Fibroblast of lung (primary cell): Measurements from ENCODE around the gene LCN9. TPM values are rescaled to one million over a fixed set of nuclear protein-coding genes. Genes with fewer than 3 reads are reported as not detected.

Experiments used
- DNase-seq, 2 donors: peaks; one replicate each; pipeline versions ENCODE4 v3.0.0 to v3.0.0-alpha.2; 2010; ENCODE audit warnings: low read depth in 2 of 2
- H2AFZ ChIP-seq: 2 replicates; pipeline ENCODE4 v1.5.1; 2012; ENCODE audit warnings: low read length, control low read depth, inconsistent platforms
- H3K27ac ChIP-seq: 2 replicates; pipeline ENCODE4 v1.5.1; 2011; ENCODE audit warnings: low read length, control low read depth; ENCODE audit not compliant: insufficient read depth
- H3K27me3 ChIP-seq: 2 replicates; pipeline ENCODE4 v1.5.1; 2011; ENCODE audit warnings: mild to moderate bottlenecking, low read length; ENCODE audit not compliant: control insufficient read depth, insufficient read depth
- H3K36me3 ChIP-seq: 2 replicates; pipeline ENCODE4 v1.5.1; 2011; ENCODE audit warnings: low read length; ENCODE audit not compliant: control insufficient read depth, insufficient read depth
- H3K4me1 ChIP-seq: 2 replicates; pipeline ENCODE4 v1.5.1; 2011; ENCODE audit warnings: low read length; ENCODE audit not compliant: control insufficient read depth, insufficient read depth; ENCODE audit errors: extremely low read depth
- H3K4me2 ChIP-seq: 2 replicates; pipeline ENCODE4 v1.5.1; 2011; ENCODE audit warnings: low read length, control low read depth; ENCODE audit not compliant: insufficient read depth; ENCODE audit errors: extremely low read depth
- H3K4me3 ChIP-seq, 4 experiments: fragments of 200-600 bp in 1 of 4; sonication (generic) in 1 of 4; replicated peaks in 1 of 4; 2 replicates each; pipeline ENCODE4 v1.5.1; 2011 to 2016; ENCODE audit warnings: low read length in 4 of 4, low read depth in 3 of 4, mild to moderate bottlenecking in 3 of 4, control low read depth in 2 of 4, inconsistent platforms in 1 of 4, mixed read lengths in 1 of 4; ENCODE audit not compliant: insufficient read depth in 1 of 4; ENCODE audit errors: control extremely low read depth in 1 of 4
- H3K79me2 ChIP-seq: 2 replicates; pipeline ENCODE4 v1.5.1; 2012; ENCODE audit warnings: mild to moderate bottlenecking, low read length, inconsistent platforms; ENCODE audit not compliant: control insufficient read depth, insufficient read depth
- H3K9ac ChIP-seq: 2 replicates; pipeline ENCODE4 v1.5.1; 2011; ENCODE audit warnings: mild to moderate bottlenecking, low read length, control low read depth; ENCODE audit not compliant: insufficient read depth
- H3K9me3 ChIP-seq: 2 replicates; pipeline ENCODE4 v1.5.1; 2012; ENCODE audit warnings: low read depth, low read length; ENCODE audit not compliant: control insufficient read depth, insufficient read depth
- H4K20me1 ChIP-seq: 2 replicates; pipeline ENCODE4 v1.5.1; 2011; ENCODE audit warnings: low read length; ENCODE audit not compliant: control insufficient read depth, insufficient read depth; ENCODE audit errors: extremely low read depth
- EZH2 ChIP-seq: IDR thresholded peaks from 2 replicates; pipeline ENCODE4 v1.5.1; 2012; ENCODE audit warnings: low read length, control low read depth, mild to moderate bottlenecking; ENCODE audit errors: missing control alignments
- polyA plus RNA-seq, 2 donors: library from polyadenylated mRNA; depleted of rRNA in 1 of 2; stranded (reverse) in 1 of 2; unstranded in 1 of 2; fragments of >200 nt; gene quantifications; 2 replicates each; pipeline ENCODE4 v1.2.1, GENCODE V29; 2011 to 2012; ENCODE audit warnings: missing spikeins in 1 of 2
- total RNA-seq: library from RNA; depleted of rRNA; stranded (reverse); fragments of >200 nt; gene quantifications from 2 replicates; pipeline ENCODE4 v1.2.1, GENCODE V29; 2014
- TF ChIP-seq, protein P1 (sequence below), 2 donors: IDR thresholded peaks in 1 of 2; conservative IDR thresholded peaks in 1 of 2; 1 replicate in 1 of 2; 2 replicates in 1 of 2; pipeline ENCODE4 v1.5.1; 2011 to 2012; ENCODE audit warnings: low read length in 2 of 2, control low read depth in 1 of 2, inconsistent platforms in 1 of 2, low read depth in 1 of 2, mild to moderate bottlenecking in 1 of 2

Gene LCN9
- total and polyA plus RNA-seq, 2 donors (not counting 1 experiment from before 2014, with no cell fraction given): not detected

DNA sequence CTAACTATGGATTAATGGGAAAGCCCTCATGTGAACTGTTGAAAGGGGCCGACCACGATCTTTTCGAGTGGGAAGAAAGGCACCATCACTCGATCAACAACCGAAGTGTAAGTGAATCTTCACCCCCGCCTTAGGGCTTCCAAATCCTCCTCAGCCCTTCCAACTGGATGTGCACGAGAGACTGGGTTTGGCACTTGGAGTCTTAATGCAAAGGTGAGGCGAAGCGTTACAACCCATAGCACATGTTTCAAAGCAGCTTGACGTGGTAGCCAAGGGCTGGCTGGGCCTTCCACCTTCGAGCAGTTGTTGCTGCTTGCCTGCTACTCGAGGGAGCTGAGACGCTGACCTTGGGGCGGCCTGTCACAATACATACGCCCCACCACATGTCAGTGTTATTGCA, 5.7 kb upstream of the LCN9 start:
- Histone ChIP-seq H2AFZ (no peak overlapping the region), H3K4me1 (no peaks in the 10 kb centered on the region), H3K4me2 (no peak overlapping the region), H3K4me3 (no peak overlapping the region), H3K27ac (no peak overlapping the region), H3K9ac (no peak overlapping the region), H3K27me3 (no peaks in the 10 kb centered on the region), H4K20me1 (no peaks in the 10 kb centered on the region), H3K36me3 (no peaks in the 10 kb centered on the region), H3K79me2 (no peaks in the 10 kb centered on the region), H3K9me3 (no peaks in the 10 kb centered on the region)
- TF ChIP-seq, protein P1, sequence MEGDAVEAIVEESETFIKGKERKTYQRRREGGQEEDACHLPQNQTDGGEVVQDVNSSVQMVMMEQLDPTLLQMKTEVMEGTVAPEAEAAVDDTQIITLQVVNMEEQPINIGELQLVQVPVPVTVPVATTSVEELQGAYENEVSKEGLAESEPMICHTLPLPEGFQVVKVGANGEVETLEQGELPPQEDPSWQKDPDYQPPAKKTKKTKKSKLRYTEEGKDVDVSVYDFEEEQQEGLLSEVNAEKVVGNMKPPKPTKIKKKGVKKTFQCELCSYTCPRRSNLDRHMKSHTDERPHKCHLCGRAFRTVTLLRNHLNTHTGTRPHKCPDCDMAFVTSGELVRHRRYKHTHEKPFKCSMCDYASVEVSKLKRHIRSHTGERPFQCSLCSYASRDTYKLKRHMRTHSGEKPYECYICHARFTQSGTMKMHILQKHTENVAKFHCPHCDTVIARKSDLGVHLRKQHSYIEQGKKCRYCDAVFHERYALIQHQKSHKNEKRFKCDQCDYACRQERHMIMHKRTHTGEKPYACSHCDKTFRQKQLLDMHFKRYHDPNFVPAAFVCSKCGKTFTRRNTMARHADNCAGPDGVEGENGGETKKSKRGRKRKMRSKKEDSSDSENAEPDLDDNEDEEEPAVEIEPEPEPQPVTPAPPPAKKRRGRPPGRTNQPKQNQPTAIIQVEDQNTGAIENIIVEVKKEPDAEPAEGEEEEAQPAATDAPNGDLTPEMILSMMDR (conservative IDR thresholded peaks at IDR 0.05 in 1 of 2, IDR thresholded peaks at IDR 0.05 in 1 of 2; ENCODE audit: low read depth in 1 of 2, low read length in 2 of 2): no peak
- no peak for TF ChIP-seq EZH2
- no peak for DNase-seq

DNA sequence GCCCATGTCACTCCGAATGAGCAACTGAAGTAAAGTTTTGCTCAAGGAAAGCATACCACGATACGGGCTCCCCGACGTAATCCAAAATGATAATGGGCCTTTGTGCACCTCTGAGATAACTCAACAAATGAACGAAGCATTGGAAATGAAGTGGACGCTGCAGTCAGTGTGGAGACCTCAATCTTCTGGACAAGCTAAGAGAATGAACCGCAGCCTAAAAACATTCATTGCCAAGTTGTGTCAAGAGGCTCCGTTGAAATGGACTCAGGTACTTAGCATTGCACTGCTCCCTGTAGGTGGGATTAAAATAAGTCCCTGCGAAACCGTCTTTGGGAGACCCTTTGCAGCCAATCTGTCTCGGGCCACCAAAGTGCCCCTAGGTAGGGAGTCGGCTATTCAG, 3.9 kb upstream of the LCN9 start:
- TF ChIP-seq EZH2: no peak
- TF ChIP-seq, protein P1 (conservative IDR thresholded peaks at IDR 0.05 in 1 of 2, IDR thresholded peaks at IDR 0.05 in 1 of 2; ENCODE audit: low read depth in 1 of 2, low read length in 2 of 2): no peak
- no peaks in the 10 kb centered on the region for H3K79me2 ChIP-seq
- H3K4me2 ChIP-seq: no peak overlapping the region
- H3K27ac ChIP-seq: no peak overlapping the region
- no peaks in the 10 kb centered on the region for H3K4me1 ChIP-seq
- H2AFZ ChIP-seq: no peak overlapping the region
- H4K20me1 ChIP-seq: no peaks in the 10 kb centered on the region
- no peak overlapping the region for H3K9ac ChIP-seq
- no peaks in the 10 kb centered on the region for H3K36me3 ChIP-seq
- no peaks in the 10 kb centered on the region for H3K9me3 ChIP-seq
- H3K27me3 ChIP-seq: no peaks in the 10 kb centered on the region
- no peak for DNase-seq
- no peak overlapping the region for H3K4me3 ChIP-seq

DNA sequence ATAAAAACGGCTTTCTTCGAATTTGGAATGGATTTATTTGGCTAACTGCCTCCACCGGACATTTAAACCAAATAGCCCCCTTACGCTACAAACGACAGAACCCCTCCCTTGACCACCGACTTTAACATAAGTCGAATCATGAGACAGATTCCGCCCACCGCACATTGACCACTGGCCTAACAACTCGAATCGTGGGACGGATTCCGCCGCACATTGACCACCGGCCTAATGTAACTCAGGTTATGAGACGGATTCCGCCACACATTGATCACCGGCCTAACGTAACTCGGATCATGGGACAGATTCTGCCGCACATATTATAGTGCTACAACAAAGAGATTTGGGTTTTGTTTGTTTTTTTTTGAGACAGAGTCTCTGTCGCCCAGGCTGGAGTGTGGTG, 2.7 kb upstream of the LCN9 start:
- no peaks in the 10 kb centered on the region for H3K4me1 ChIP-seq
- DNase-seq: no peak
- no peaks in the 10 kb centered on the region for H4K20me1 ChIP-seq

More for the DNA sequence above, 2.7 kb upstream of the LCN9 start:
- Histone ChIP-seq H3K27me3 (no peaks in the 10 kb centered on the region), H3K79me2 (no peaks in the 10 kb centered on the region), H3K4me2 (no peak overlapping the region), H3K9ac (no peak overlapping the region), H3K36me3 (no peaks in the 10 kb centered on the region), H3K4me3 (no peak overlapping the region), H3K9me3 (no peaks in the 10 kb centered on the region), H3K27ac (no peak overlapping the region), H2AFZ (no peak overlapping the region)
- no peak for TF ChIP-seq EZH2
- TF ChIP-seq, protein P1 (conservative IDR thresholded peaks at IDR 0.05 in 1 of 2, IDR thresholded peaks at IDR 0.05 in 1 of 2; ENCODE audit: low read depth in 1 of 2, low read length in 2 of 2): no peak
